Adrenal gland (tissue), 5 donors: ENCODE data around the gene GNAQ.

ENCODE experiments used
- CTCF ChIP-seq, 6 experiments: fragments of 450-650 bp in 4 of 6; fragments of 200-600 bp in 2 of 6; sonication (generic) in 1 of 6; IDR thresholded peaks; 1 replicate in 5 of 6; 2 replicates in 1 of 6; pipeline versions ENCODE4 v1.5.1 to v1.8.0; 2016 to 2021; ENCODE audit warnings: antibody characterized with exemption in 6 of 6, mild to moderate bottlenecking in 2 of 6, moderate library complexity in 1 of 6
- POLR2A ChIP-seq, 2 donors: fragments of 450-650 bp; IDR thresholded peaks; one replicate each; pipeline ENCODE4 v1.6.1; 2017; ENCODE audit warnings: antibody characterized with exemption in 2 of 2, mild to moderate bottlenecking in 2 of 2, moderate library complexity in 1 of 2
- donor health status: DM: no; HTN: no; CAD: no.

- TF ChIP-seq CTCF (IDR thresholded peaks at IDR 0.05) = no peak
- TF ChIP-seq POLR2A (IDR thresholded peaks at IDR 0.05) = no peak
Measured at GRCh38 chr9:77825361-77825760, 206.2 kb downstream of the GNAQ start.
